Measurements from ENCODE around the gene CYP46A1.

GRCh38 chr14:99742074-99742473 is 58.0 kb downstream of the CYP46A1 start:
- TF ChIP-seq CTCF (IDR thresholded peaks at IDR 0.05) (no peak), EZH2 (IDR thresholded peaks at IDR 0.05) (no peak)

Data from neural progenitor cell (in vitro differentiated cells).